HG03064 (cell line): ENCODE results near the gene WDR72.
"Not testable (repeated sequence)": the region's sequence is repeated elsewhere in the genome, so short reads cannot be mapped to it uniquely, and the experiment has no call there.

Experiments
- ATAC-seq: cut with Tn5 transposase; IDR thresholded peaks from one replicate; pipeline ENCODE4 v1.9.1; 2021; ENCODE audit warnings: low read depth; ENCODE audit not compliant: unreplicated experiment

Gene WDR72

GRCh38 chr15:53710906-53711305, 48.6 kb downstream of the WDR72 start:
- no peak for ATAC-seq

DNA sequence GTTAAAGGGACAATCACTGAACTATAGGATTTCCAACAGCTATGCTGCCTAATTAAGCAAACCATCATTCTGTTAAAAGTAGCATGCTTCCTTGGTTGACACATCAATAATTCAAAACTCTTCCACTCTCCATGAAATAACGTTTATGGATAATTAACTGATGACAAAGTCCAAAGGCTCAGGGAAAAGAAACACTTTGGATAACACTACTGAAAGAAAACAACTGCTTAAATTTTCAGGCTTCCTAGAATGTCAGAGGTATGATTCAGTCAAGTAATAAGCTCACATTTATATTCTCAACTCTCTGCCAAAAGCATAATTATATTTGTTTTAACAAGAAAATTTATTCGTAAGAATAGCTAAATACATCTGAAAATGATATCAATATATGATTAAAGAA, 49.6 kb downstream of the WDR72 start:
- ATAC-seq: no peak

- no peak for ATAC-seq
Observed at GRCh38 chr15:53695365-53695764, 64.1 kb downstream of the WDR72 start.

GRCh38 chr15:53694476-53694874, 65.0 kb downstream of the WDR72 start:
- ATAC-seq: no peak

GRCh38 chr15:53693729-53694475, 65.6 kb downstream of the WDR72 start:
- no peak for ATAC-seq

DNA sequence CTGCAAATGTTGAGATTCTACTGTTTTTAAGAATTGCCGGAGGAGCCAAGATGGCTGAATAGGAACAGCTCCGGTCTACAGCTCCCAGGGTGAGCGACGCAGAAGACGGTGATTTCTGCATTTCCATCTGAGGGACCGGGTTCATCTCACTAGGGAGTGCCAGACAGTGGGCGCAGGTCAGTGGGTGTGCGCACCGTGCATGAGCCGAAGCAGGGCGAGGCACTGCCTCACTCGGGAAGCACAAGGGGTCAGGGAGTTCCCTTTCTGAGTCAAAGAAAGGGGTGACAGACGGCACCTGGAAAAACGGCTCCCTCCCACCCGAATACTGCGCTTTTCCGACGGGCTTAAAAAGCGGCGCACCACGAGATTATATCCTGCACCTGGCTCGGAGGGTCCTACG, 75.3 kb downstream of the WDR72 start:
- not testable (repeated sequence) for ATAC-seq

DNA sequence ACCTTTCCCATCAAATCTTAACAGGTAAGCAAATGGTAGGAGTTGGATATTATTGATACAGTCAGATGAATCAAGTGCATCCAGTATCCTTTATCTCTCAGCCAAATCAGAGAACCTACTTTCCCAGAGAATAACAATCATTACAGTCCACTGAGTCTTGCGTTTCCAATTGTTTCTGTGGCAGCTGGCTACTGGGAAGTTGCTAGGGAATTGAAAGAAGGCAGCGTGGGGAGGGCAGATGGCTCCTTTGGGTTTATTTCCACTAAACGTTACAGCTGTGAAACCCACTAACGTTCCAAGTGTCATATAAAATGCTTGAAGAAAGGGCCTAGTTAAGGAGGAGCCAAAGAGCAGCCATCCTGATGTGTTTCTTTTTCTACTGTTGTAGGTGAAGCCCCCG, 78.4 kb downstream of the WDR72 start:
- no peak for ATAC-seq

- ATAC-seq: no peak
Observed at GRCh38 chr15:53675832-53676231, 83.6 kb downstream of the WDR72 start.

GRCh38 chr15:53671545-53671944, 87.9 kb downstream of the WDR72 start:
- ATAC-seq: no peak

- no peak for ATAC-seq
Observed at GRCh38 chr15:53670701-53671100, 88.8 kb downstream of the WDR72 start.

- no peak for ATAC-seq
Observed at GRCh38 chr15:53665930-53666329, 93.5 kb downstream of the WDR72 start.

- ATAC-seq: no peak
Observed at GRCh38 chr15:53658827-53659555, 100.5 kb downstream of the WDR72 start.

DNA sequence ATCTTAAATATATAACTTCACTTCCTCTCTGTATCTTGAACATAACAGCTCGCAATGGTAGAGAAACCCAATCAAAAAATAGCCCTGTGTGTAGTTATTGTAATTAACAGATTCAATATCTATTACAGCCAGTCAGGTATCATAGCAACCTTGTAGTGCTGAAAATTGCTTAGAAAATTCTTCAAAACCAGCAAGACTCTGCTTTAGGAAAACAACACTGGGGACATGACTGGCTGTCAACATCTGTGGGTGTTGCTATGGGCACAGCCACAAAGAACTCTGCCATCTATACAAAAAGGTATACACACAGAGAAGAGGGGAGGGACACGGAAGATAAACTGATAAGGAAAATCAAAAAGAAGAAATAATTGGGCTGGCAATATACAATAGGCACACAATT, 101.2 kb downstream of the WDR72 start:
- ATAC-seq: no peak

DNA sequence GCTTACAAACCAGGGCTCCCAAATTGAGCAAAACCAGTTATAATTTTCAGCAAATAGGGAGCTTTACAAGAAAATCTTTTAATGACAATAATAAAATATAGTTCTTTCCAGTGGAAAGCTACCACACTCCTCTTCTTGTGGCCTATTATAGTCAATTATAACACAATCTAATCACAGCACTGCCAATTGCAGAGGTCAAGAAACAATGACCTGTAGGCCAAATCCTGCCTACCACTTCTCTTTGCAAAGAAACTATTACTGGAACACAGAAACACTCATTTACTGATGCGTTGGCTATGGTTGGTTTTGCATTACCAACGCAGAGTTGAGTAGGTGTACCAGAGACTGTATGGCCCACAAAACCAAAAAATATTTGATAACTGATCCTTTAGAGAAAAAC, 110.5 kb downstream of the WDR72 start:
- ATAC-seq: no peak

- no peak for ATAC-seq
Observed at GRCh38 chr15:53644660-53645059, 114.8 kb downstream of the WDR72 start.

GRCh38 chr15:53634517-53635106, 124.9 kb downstream of the WDR72 start:
- no peak for ATAC-seq

DNA sequence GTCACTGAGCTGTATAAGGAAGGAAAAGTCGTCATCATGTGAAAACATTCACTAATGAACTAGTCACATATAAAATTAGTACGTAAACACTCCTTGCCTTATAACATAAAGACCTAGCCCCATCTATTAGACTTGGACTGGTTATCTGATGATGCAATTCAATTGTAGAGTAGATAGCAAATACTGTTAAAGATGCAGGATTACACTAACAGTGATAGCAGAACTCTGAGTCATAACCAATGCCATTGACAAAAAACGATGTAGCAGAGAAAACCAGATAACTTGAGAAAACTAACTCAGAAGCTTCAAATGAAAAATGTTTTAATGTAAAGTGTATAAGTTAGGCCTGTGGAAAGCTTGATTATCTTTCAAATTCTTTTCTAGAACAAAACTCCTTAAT, 132.2 kb downstream of the WDR72 start:
- ATAC-seq: no peak

- ATAC-seq: no peak
Observed at GRCh38 chr15:53625962-53626845, 133.3 kb downstream of the WDR72 start.

- no peak for ATAC-seq
Observed at GRCh38 chr15:53625260-53625659, 134.2 kb downstream of the WDR72 start.

DNA sequence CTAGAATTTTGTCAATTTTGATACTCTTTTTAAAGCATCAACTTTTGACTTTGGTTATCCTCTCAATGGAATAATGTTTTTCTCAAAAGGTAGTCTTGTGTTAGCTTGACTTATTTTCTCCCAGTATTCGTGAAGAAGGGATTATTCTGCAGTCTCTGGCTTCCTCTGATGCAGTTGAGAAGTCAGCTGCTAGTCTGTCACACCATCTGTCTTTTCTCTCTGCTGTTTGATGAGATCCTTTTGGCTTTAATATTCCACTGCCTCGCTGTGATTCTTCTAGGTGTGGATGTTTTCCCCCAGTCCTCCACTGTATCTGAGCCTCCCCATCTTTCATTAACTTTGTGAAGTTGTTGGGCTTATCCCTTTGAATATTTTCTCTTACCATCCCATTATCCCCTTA, 141.0 kb downstream of the WDR72 start:
- no peak for ATAC-seq
